GM23338 (cell line): ENCODE results near the gene FOXN4. TPM values are rescaled to one million over a fixed set of nuclear protein-coding genes. Genes with fewer than 3 reads are reported as not detected.

Experiments
- ATAC-seq: fragments of 200-7000 bp; cut with Tn5 transposase; 3 replicates; pipeline ENCODE4 v1.9.1; 2020
- DNase-seq: peaks from one replicate; pipeline ENCODE4 v3.0.0-alpha.2; 2015; ENCODE audit warnings: low spot score
- H2AFZ ChIP-seq: fragments of 200-600 bp; sonication (generic); 2 replicates; pipeline ENCODE4 v1.8.0; 2016; ENCODE audit warnings: antibody characterized with exemption, mild to moderate bottlenecking, moderate library complexity
- H3F3A ChIP-seq: fragments of 200-600 bp; sonication (generic); replicated peaks from 2 replicates; pipeline ENCODE4 v1.8.0; 2017; ENCODE audit warnings: antibody characterized with exemption, mixed run types, low read depth
- H3K27ac ChIP-seq: fragments of 200-600 bp; sonication (generic); 2 replicates; pipeline ENCODE4 v1.6.1; 2016; ENCODE audit warnings: low read depth
- H3K27me3 ChIP-seq: fragments of 200-600 bp; sonication (generic); 2 replicates; pipeline ENCODE4 v1.8.0; 2016; ENCODE audit warnings: mild to moderate bottlenecking, mixed run types, moderate library complexity; ENCODE audit not compliant: insufficient read depth
- H3K36me3 ChIP-seq: fragments of 200-600 bp; sonication (generic); 2 replicates; pipeline ENCODE4 v1.8.0; 2016; ENCODE audit warnings: mild to moderate bottlenecking; ENCODE audit not compliant: insufficient read depth
- H3K4me1 ChIP-seq: fragments of 200-600 bp; sonication (generic); 2 replicates; pipeline ENCODE4 v1.8.0; 2016; ENCODE audit warnings: mild to moderate bottlenecking, moderate library complexity; ENCODE audit not compliant: insufficient read depth
- H3K4me2 ChIP-seq: fragments of 200-600 bp; sonication (generic); 2 replicates; pipeline ENCODE4 v1.7.1; 2017; ENCODE audit warnings: mixed run types
- H3K4me3 ChIP-seq: fragments of 200-600 bp; sonication (generic); 2 replicates; pipeline ENCODE4 v1.6.1; 2016; ENCODE audit warnings: mixed run types
- H3K79me2 ChIP-seq: fragments of 200-600 bp; sonication (generic); replicated peaks from 2 replicates; pipeline ENCODE4 v1.8.0; 2017; ENCODE audit warnings: mild to moderate bottlenecking; ENCODE audit not compliant: insufficient read depth
- H3K9me2 ChIP-seq: fragments of 200-600 bp; sonication (generic); 2 replicates; pipeline ENCODE4 v1.8.0; 2017; ENCODE audit not compliant: insufficient read depth
- H4K20me1 ChIP-seq: fragments of 200-600 bp; sonication (generic); replicated peaks from 2 replicates; pipeline ENCODE4 v1.8.0; 2017; ENCODE audit warnings: mild to moderate bottlenecking; ENCODE audit not compliant: insufficient read depth
- H3K27ac Mint-ChIP-seq: 2 replicates; pipeline ENCODE4 v1.8.0; 2020; ENCODE audit warnings: inconsistent platforms, mild to moderate bottlenecking, moderate library complexity, mixed read lengths
- H3K27me3 Mint-ChIP-seq: 3 replicates; pipeline ENCODE4 v1.8.0; 2022; ENCODE audit warnings: low read depth, mild to moderate bottlenecking, moderate library complexity, mixed read lengths, inconsistent platforms; ENCODE audit not compliant: insufficient read depth, poor library complexity
- H3K36me3 Mint-ChIP-seq: 3 replicates; pipeline ENCODE4 v1.8.0; 2021; ENCODE audit warnings: low read depth, mild to moderate bottlenecking, inconsistent platforms, moderate library complexity, mixed read lengths
- H3K4me1 Mint-ChIP-seq: 3 replicates; pipeline ENCODE4 v1.8.0; 2020; ENCODE audit warnings: mild to moderate bottlenecking, inconsistent platforms, mixed read lengths
- H3K4me3 Mint-ChIP-seq: 3 replicates; pipeline ENCODE4 v1.8.0; 2021; ENCODE audit warnings: moderate library complexity, mild to moderate bottlenecking, inconsistent platforms, mixed read lengths
- H3K9me3 Mint-ChIP-seq: 3 replicates; pipeline ENCODE4 v1.8.0; 2020; ENCODE audit warnings: moderate library complexity, mild to moderate bottlenecking, inconsistent platforms, mixed read lengths
- CREB1 ChIP-seq: fragments of 250-450 bp; sonication (Bioruptor Pico); IDR thresholded peaks from 2 replicates; pipeline ENCODE4 v1.5.0; 2020; ENCODE audit warnings: low read depth, mild to moderate bottlenecking, moderate library complexity
- CTCF ChIP-seq, 2 experiments: fragments of 200-600 bp in 1 of 2; sonication (generic) in 1 of 2; conservative IDR thresholded peaks; 2 replicates each; pipeline versions ENCODE4 v1.5.1 to v1.6.1; 2016 to 2017; ENCODE audit warnings: antibody characterized with exemption in 2 of 2, low read depth in 2 of 2, mild to moderate bottlenecking in 2 of 2, moderate library complexity in 1 of 2
- ETS1 ChIP-seq: IDR thresholded peaks from 2 replicates; pipeline ENCODE4 v1.6.1; 2016; ENCODE audit warnings: antibody characterized with exemption
- EZH2 ChIP-seq: fragments of 200-600 bp; sonication (generic); IDR thresholded peaks from one replicate; pipeline ENCODE4 v1.8.0; 2017; ENCODE audit warnings: antibody characterized with exemption, mild to moderate bottlenecking, low read depth; ENCODE audit not compliant: unreplicated experiment
- EZH2phosphoT487 ChIP-seq: fragments of 200-600 bp; sonication (generic); IDR thresholded peaks from one replicate; pipeline ENCODE4 v1.8.1; 2018; ENCODE audit warnings: antibody characterized with exemption; ENCODE audit not compliant: unreplicated experiment
- JUNB ChIP-seq: IDR thresholded peaks from one replicate; pipeline ENCODE4 v1.6.1; 2016; ENCODE audit warnings: antibody characterized with exemption; ENCODE audit not compliant: unreplicated experiment
- NANOG ChIP-seq: IDR thresholded peaks from 2 replicates; pipeline ENCODE4 v1.6.1; 2016; ENCODE audit warnings: antibody characterized with exemption, borderline replicate concordance
- POLR2AphosphoS5 ChIP-seq: IDR thresholded peaks from 2 replicates; pipeline ENCODE4 v1.6.1; 2016; ENCODE audit warnings: antibody characterized with exemption, low read depth
- REST ChIP-seq: IDR thresholded peaks from one replicate; pipeline ENCODE4 v1.6.1; 2018; ENCODE audit warnings: antibody characterized with exemption; ENCODE audit not compliant: unreplicated experiment
- STAT1 ChIP-seq: IDR thresholded peaks from one replicate; pipeline ENCODE4 v1.6.1; 2016; ENCODE audit warnings: antibody characterized with exemption; ENCODE audit not compliant: unreplicated experiment
- ZNF114 ChIP-seq: fragments of 250-450 bp; sonication (Bioruptor Pico); IDR thresholded peaks from 2 replicates; pipeline ENCODE4 v1.5.0; 2020; ENCODE audit warnings: mild to moderate bottlenecking, moderate library complexity
- ZNF331 ChIP-seq: fragments of 250-450 bp; sonication (Bioruptor Pico); IDR thresholded peaks from 2 replicates; pipeline ENCODE4 v1.5.0; 2020; ENCODE audit warnings: low read depth, mild to moderate bottlenecking, moderate library complexity
- ZNF462 ChIP-seq: fragments of 250-450 bp; sonication (Bioruptor Pico); IDR thresholded peaks from 2 replicates; pipeline ENCODE4 v1.5.0; 2020; ENCODE audit warnings: mild to moderate bottlenecking, moderate library complexity
- polyA plus RNA-seq: library from polyadenylated mRNA; unstranded; fragments of >200 nt; fragmentation: Nextera tagmentation; extraction: Ambion mirVana; gene quantifications from 2 replicates; pipeline ENCODE4 v1.2.1, GENCODE V29; 2016
- total RNA-seq: library from RNA; depleted of rRNA; stranded (reverse); fragments of >200 nt; shearing (Covaris generic); gene quantifications from 2 replicates; pipeline ENCODE4 v1.2.3, GENCODE V29; 2014

The FOXN4 gene
- total and polyA plus RNA-seq, 2 experiments from 2014 or later, result 0.35 to 0.47 TPM

GRCh38 chr12:109343677-109344076 is 34.6 kb upstream of the FOXN4 start:
- no peaks in the 10 kb centered on the region for H3K36me3 ChIP-seq
- no peaks in the 10 kb centered on the region for H3K79me2 ChIP-seq
- DNase-seq (no peak), ATAC-seq (no peak)
- no peak overlapping the region for H3K27ac ChIP-seq
- H2AFZ ChIP-seq, result no peak overlapping the region
- H3K9me3 Mint-ChIP-seq, result no peaks in the 10 kb centered on the region; the same call in 2 of the 3 replicates
- no peaks in the 10 kb centered on the region for H4K20me1 ChIP-seq
- no peaks in the 10 kb centered on the region for H3K27me3 ChIP-seq
- H3F3A ChIP-seq, result no peaks in the 10 kb centered on the region
- peaks cover 8% of the 10 kb centered on the region for H3K9me2 ChIP-seq
- no peaks in the 10 kb centered on the region for H3K27me3 Mint-ChIP-seq
- TF ChIP-seq EZH2phosphoT487 (no peak), EZH2 (no peak), ZNF462 (CRISPR knock-in tag) (no peak), ZNF331 (no peak), CTCF (conservative IDR thresholded peaks at IDR 0.05; ENCODE audit: low read depth in 2 of 2) (no peak), POLR2AphosphoS5 (no peak), CREB1 (no peak), NANOG (no peak), REST (no peak), ETS1 (no peak), STAT1 (no peak), JUNB (no peak), ZNF114 (no peak)
- H3K4me2 ChIP-seq, result no peak overlapping the region
- no peaks in the 10 kb centered on the region for H3K36me3 Mint-ChIP-seq
- H3K27ac Mint-ChIP-seq, result no peak overlapping the region
- H3K4me3 Mint-ChIP-seq, result no peak overlapping the region
- H3K4me3 ChIP-seq, result no peak overlapping the region
- H3K4me1 ChIP-seq, result no peaks in the 10 kb centered on the region
- H3K4me1 Mint-ChIP-seq, result no peaks in the 10 kb centered on the region
